ENCODE results near the gene ADGRG7. TPM values are rescaled to one million over a fixed set of nuclear protein-coding genes. Genes with fewer than 3 reads are reported as not detected.
A peak's percentile ranks its signal among the peaks of the same experiment; 100 is the strongest.

Gene ADGRG7
- total RNA-seq, 2 experiments from 2014 or later: not detected

DNA sequence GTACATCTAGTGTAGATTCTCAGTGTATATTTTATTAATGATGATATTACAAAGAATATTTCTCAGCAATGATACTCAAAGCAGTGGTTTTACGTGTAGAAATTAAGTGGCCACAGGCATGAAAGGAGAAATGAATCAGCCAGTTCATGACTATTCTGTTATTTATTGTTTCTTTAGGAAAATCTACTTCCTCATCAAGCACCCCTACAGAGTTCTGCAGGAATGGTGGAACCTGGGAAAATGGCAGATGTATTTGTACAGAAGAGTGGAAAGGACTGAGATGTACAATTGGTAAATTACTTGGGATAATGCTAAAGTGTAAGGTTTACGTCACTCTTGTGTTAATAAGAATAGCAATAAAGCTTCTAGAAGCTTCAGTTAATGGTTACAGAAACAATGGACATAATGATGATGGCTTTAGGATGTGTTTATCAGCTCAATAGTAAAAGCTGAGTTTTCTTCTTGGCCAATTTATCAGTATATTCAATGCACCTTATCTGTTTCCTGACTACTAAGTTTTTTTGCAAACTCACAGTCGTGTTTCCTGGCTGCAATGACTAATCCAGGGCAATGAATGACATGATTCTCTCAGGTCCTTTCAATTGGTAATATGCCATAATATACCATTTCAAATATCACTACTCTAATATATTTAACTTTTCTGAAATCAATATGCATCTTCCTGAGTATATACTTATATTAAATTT is 20.2 kb downstream of the ADGRG7 start:
- H3K27me3 Mint-ChIP-seq: peaks cover 16% of the 10 kb centered on the region
- ChIA-PET POLR2A (no interaction called here), CTCF (no interaction called here)
- no peak overlapping the region for H3K4me3 Mint-ChIP-seq
- no peak for DNase-seq
- intact Hi-C loops (cut with DNase I, micrococcal nuclease): no loop called here
- H3K9me3 Mint-ChIP-seq (ENCODE audit: low read depth): peaks cover 3% of the 10 kb centered on the region
- H3K36me3 Mint-ChIP-seq (ENCODE audit: low read depth): no peaks in the 10 kb centered on the region
- ATAC-seq: no peak
- no peaks in the 10 kb centered on the region for H3K4me1 Mint-ChIP-seq
- H3K27ac Mint-ChIP-seq: no peak overlapping the region

DNA sequence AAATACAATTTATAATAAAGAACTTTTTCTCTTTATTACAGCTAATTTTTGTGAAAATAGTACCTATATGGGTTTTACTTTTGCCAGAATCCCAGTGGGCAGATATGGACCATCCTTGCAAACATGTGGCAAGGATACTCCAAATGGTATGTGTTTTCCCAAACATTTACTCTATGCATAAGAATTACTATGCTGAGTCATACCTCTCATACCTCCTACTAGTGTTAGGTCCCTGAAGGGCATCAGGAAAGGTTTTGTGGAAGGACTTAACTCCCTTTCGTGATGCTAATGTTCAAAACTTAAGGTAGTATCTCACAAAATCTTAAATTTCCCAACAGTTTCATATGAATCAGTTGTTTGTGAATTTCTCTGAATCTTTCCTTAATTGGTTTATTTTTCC is 21.3 kb downstream of the ADGRG7 start:
- intact Hi-C loops (cut with DNase I, micrococcal nuclease): no loop called here
- Mint-ChIP-seq H3K36me3 (ENCODE audit: low read depth) (no peaks in the 10 kb centered on the region), H3K9me3 (ENCODE audit: low read depth) (no peaks in the 10 kb centered on the region), H3K27ac (no peak overlapping the region), H3K27me3 (peaks cover 14% of the 10 kb centered on the region), H3K4me1 (no peaks in the 10 kb centered on the region), H3K4me3 (no peak overlapping the region)
- ChIA-PET CTCF (no interaction called here), POLR2A (no interaction called here)
- no peak for DNase-seq
- no peak for ATAC-seq

DNA sequence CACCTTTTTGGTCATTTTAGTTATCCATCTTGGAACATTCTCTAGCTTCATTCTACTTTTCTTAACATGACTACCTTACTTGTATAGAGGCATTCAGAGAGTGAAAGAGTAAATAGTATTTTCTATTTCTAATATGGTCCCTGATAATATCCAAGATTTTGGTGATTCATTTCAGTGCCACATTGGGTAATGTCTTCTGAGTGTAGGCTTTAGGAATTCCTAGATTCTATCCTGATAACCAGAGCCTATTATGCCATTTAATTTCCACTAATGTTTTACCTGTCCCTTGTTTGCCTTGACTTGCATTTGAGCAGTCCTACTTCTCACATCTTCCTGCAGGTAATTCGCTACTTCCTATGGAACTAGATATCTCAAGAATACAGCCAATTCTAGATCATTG is 21.8 kb downstream of the ADGRG7 start:
- no peaks in the 10 kb centered on the region for H3K36me3 Mint-ChIP-seq (ENCODE audit: low read depth)
- H3K9me3 Mint-ChIP-seq (ENCODE audit: low read depth): no peaks in the 10 kb centered on the region
- H3K4me1 Mint-ChIP-seq: no peaks in the 10 kb centered on the region
- ATAC-seq (no peak), DNase-seq (no peak)
- H3K4me3 Mint-ChIP-seq: no peak overlapping the region
- CTCF ChIA-PET: no interaction called here
- intact Hi-C loops (cut with DNase I, micrococcal nuclease): no loop called here
- H3K27ac Mint-ChIP-seq: no peak overlapping the region
- POLR2A ChIA-PET: no interaction called here
- peaks cover 14% of the 10 kb centered on the region for H3K27me3 Mint-ChIP-seq

DNA sequence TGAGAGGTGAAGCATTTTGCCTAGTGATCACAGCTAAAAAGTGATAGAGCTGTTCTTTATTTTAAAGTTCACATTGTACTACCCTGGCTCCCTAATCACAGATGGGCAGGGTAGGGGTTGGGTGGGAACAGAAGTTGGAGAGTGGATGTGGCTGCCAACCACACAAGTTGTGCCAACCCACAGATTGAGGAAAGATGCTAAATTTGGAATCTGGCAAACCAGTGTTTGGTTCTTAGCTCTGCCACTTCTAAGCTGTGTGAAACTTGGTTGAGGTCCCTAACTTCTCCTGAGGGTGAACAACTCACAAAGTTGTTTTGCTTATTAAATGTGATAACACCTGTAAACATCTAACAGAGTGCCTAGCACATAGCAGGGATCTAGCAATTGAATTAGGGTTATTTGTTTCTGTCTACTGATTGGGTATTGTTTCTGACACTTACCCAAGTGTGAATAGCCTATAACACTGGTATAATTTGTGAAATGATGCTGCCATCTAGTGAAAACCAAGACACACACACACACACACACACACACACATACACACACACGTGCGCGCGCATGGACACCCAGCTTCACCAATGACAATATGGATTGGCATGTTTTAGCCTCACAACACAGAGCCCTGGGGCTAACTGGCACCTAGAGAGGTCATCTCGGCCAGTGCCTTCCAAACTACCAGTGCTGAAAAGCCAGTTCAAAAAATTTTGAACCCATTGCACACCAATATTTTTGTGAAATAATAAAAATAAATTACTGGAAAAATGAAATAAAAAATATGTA is 25.3 kb downstream of the ADGRG7 start:
- POLR2A ChIA-PET: no interaction called here
- Mint-ChIP-seq H3K27me3 (peaks cover 6% of the 10 kb centered on the region), H3K9me3 (ENCODE audit: low read depth) (no peaks in the 10 kb centered on the region), H3K4me3 (no peak overlapping the region), H3K4me1 (no peaks in the 10 kb centered on the region), H3K36me3 (ENCODE audit: low read depth) (no peaks in the 10 kb centered on the region), H3K27ac (no peak overlapping the region)
- CTCF ChIA-PET: interaction anchor here (0.7 to 1.7 kb wide), 4 partner anchors 45 to 322 kb away, joined by 3 to 5 read pairs (median 3); no protein-coding TSS in a partner anchor
- peak; percentile 63 for DNase-seq
- intact Hi-C loops (cut with DNase I, micrococcal nuclease): no loop called here
- peak; percentile 79 for ATAC-seq

DNA sequence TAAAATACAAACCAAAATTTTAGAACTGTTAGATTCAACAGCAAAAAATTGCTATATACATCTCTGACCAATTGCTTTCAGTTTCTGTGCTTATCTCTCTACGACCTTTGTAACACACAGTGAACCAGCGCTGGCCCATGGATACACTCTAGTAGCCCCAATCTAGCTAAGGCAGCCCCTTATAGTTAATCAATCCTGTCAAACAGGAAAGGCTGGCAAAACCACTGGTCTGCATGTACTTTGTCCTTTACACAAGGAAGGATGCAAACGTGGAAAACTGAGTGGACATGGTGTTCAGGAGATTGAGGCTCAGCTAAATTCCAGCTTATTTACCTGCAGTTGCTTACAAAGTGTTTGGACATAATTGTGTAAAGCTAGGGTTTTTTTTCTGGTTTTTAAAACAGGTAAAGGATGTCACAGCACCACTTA is 25.9 kb downstream of the ADGRG7 start:
- H3K4me1 Mint-ChIP-seq: no peaks in the 10 kb centered on the region
- CTCF ChIA-PET: interaction anchor here (1.0 to 1.7 kb wide), 3 partner anchors 45 to 318 kb away, joined by 3 to 5 read pairs (median 3); no protein-coding TSS in a partner anchor
- ATAC-seq (no peak), DNase-seq (no peak)
- H3K27me3 Mint-ChIP-seq: peaks cover 6% of the 10 kb centered on the region
- no peak overlapping the region for H3K27ac Mint-ChIP-seq
- H3K4me3 Mint-ChIP-seq: no peak overlapping the region
- no peaks in the 10 kb centered on the region for H3K9me3 Mint-ChIP-seq (ENCODE audit: low read depth)
- H3K36me3 Mint-ChIP-seq (ENCODE audit: low read depth): no peaks in the 10 kb centered on the region
- POLR2A ChIA-PET: no interaction called here
- intact Hi-C loops (cut with DNase I, micrococcal nuclease): no loop called here

DNA sequence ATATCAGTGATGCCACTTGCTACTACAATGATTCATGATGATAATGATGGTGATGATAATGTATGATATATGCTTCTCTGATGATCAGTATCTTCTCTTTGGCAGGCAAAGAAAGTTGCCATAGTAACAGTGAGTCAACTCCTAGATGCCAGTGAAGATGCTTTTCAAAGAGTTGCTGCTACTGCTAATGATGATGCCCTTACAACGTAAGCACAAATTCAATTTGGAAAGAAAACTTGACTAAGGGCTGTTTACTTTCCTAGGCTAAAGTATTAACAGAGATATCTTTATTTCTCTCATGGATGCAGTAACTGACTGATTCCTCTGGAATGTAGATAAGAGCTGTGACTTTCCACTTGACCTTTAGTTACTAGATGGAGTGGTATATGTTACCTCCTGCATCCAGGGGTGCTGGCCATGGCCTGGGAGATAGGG is 27.8 kb downstream of the ADGRG7 start:
- ChIA-PET CTCF (interaction anchor here (1.0 kb wide), 1 partner anchor 48 kb away, joined by 3 read pairs; no protein-coding TSS in a partner anchor), POLR2A (interaction anchor here (0.6 kb wide), 1 partner anchor 10 kb away, joined by 3 read pairs; no protein-coding TSS in a partner anchor)
- Mint-ChIP-seq H3K27ac (no peak overlapping the region), H3K27me3 (peaks cover 8% of the 10 kb centered on the region), H3K4me1 (peaks cover 3% of the 10 kb centered on the region), H3K4me3 (no peak overlapping the region), H3K9me3 (ENCODE audit: low read depth) (no peaks in the 10 kb centered on the region), H3K36me3 (ENCODE audit: low read depth) (no peaks in the 10 kb centered on the region)
- intact Hi-C loops (cut with DNase I, micrococcal nuclease): no loop called here
- ATAC-seq (peak; percentile 44), DNase-seq (no peak)

DNA sequence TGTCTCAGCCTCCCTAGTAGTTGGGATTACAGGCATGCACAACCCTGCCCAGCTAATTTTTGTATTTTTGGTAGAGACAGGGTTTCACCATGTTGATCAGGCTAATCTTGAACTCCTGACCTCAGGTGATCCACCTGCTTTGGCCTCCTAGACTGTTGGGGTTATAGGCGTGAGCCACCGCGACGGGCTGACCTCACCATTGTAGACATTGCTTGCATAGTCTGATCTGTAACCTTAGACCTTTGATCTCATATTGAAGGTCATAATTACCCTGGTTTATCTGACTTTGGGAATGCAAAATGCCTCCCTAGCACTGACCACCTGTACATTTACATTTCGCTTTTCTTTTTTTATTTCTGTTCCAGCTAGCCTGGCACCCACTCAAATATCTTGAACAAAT is 31.2 kb downstream of the ADGRG7 start:
- Mint-ChIP-seq H3K36me3 (ENCODE audit: low read depth) (no peaks in the 10 kb centered on the region), H3K9me3 (ENCODE audit: low read depth) (no peaks in the 10 kb centered on the region), H3K4me3 (no peak overlapping the region), H3K4me1 (peaks cover 3% of the 10 kb centered on the region), H3K27me3 (peaks cover 8% of the 10 kb centered on the region), H3K27ac (no peak overlapping the region)
- ATAC-seq (no peak), DNase-seq (no peak)
- intact Hi-C loops (cut with DNase I, micrococcal nuclease): no loop called here
- ChIA-PET CTCF (no interaction called here), POLR2A (interaction anchor here (0.7 kb wide), 1 partner anchor 9 kb away, joined by 3 read pairs; no protein-coding TSS in a partner anchor)

DNA sequence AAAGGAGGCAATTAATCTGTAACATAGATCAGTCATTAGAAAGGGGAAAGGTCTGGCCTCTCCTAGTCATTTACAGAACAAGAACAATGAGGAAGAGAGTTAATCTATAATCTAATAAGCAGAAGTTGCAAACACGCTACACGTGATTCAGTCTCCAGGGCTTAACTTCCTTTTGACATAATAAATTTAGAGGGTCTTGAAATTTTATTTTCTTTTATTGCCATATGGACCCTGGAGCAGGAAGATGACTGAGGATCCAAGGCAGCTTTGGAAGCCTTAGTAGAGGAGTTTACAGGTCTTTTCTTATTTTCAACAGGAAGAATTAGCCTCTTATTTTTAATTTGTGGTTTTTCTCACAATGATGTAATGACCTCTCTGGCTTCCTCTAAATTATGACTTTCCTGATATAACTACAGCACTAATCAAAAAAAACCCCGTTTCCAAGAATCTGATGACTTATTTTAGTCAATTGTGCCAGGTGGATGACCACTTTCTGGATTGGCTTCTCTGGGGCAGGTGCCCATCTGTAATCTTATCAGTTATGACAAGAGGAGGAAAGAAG is 32.2 kb downstream of the ADGRG7 start:
- Mint-ChIP-seq H3K9me3 (ENCODE audit: low read depth) (no peaks in the 10 kb centered on the region), H3K27ac (no peak overlapping the region), H3K27me3 (peaks cover 8% of the 10 kb centered on the region), H3K4me3 (no peak overlapping the region), H3K4me1 (peaks cover 3% of the 10 kb centered on the region), H3K36me3 (ENCODE audit: low read depth) (no peaks in the 10 kb centered on the region)
- DNase-seq (no peak), ATAC-seq (no peak)
- intact Hi-C loops (cut with DNase I, micrococcal nuclease): no loop called here
- CTCF ChIA-PET: no interaction called here
- POLR2A ChIA-PET: no interaction called here

DNA sequence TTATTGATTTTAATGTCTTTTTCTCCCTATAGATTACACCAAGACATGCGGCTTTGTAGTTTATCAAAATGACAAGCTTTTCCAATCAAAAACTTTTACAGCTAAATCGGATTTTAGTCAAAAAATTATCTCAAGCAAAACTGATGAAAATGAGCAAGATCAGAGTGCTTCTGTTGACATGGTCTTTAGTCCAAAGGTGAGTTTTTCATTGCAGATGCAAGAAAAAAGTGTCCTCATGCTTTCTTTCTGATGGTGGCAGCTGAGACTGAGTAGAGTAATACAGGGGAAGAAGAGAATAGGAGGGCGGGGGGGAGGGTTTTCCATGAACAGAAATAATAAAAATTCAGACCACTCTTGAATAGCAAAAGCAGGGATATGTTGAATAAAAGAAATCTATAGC is 36.5 kb downstream of the ADGRG7 start:
- intact Hi-C loops (cut with DNase I, micrococcal nuclease): no loop called here
- Mint-ChIP-seq H3K36me3 (ENCODE audit: low read depth) (no peaks in the 10 kb centered on the region), H3K4me1 (peaks cover 14% of the 10 kb centered on the region), H3K27me3 (peaks cover 6% of the 10 kb centered on the region), H3K9me3 (ENCODE audit: low read depth) (no peaks in the 10 kb centered on the region), H3K27ac (no peak overlapping the region), H3K4me3 (no peak overlapping the region)
- ChIA-PET POLR2A (no interaction called here), CTCF (interaction anchor here (1.3 kb wide), 1 partner anchor 19 kb away, joined by 4 read pairs; no protein-coding TSS in a partner anchor)
- DNase-seq (no peak), ATAC-seq (no peak)

DNA sequence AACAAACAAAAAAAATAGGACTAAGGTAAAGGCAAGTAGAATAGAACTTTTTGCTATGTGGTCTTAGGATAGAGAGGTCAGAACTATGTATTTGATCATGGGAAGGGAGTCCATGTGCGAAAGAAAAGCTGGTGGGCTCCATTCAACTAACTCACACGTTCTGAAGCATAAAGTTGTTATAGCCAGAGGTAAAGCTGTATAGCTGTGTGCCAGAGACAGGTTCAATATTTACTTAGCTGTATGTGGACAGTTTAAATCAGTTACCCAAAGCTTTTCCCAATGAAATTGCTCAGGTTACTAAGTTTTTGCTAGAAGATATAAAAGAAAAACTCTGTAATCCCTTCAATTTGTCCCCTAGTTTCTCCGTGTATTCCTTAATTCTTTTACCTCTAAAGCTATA is 37.8 kb downstream of the ADGRG7 start:
- Mint-ChIP-seq H3K4me1 (peaks cover 20% of the 10 kb centered on the region), H3K27me3 (peaks cover under 1% of the 10 kb centered on the region), H3K36me3 (ENCODE audit: low read depth) (no peaks in the 10 kb centered on the region), H3K9me3 (ENCODE audit: low read depth) (no peaks in the 10 kb centered on the region), H3K27ac (no peak overlapping the region), H3K4me3 (no peak overlapping the region)
- ATAC-seq (no peak), DNase-seq (no peak)
- CTCF ChIA-PET: no interaction called here
- intact Hi-C loops (cut with DNase I, micrococcal nuclease): no loop called here
- POLR2A ChIA-PET: interaction anchor here (0.6 kb wide), 1 partner anchor 10 kb away, joined by 3 read pairs; no protein-coding TSS in a partner anchor

DNA sequence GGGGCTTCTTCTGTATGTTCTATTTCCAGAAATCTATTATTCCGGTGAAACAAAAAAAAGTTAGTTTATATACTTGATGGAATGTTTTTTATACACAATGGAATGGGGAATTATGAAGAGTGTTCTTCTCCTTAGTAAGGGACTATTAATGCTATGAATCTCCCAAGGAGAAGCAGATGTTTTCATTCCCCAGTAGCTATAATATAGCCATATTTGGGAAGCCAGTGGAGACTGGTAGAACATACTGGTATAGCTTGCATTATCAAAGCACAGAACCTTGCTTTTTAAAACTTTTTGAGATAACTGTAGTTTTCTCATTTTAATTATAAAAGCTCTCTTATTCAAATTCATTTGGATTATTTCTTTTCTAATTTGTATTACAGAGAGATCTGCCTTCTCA is 38.3 kb downstream of the ADGRG7 start:
- H3K9me3 Mint-ChIP-seq (ENCODE audit: low read depth): no peaks in the 10 kb centered on the region
- no peak overlapping the region for H3K27ac Mint-ChIP-seq
- intact Hi-C loops (cut with DNase I, micrococcal nuclease): no loop called here
- ATAC-seq (no peak), DNase-seq (no peak)
- CTCF ChIA-PET: no interaction called here
- no peaks in the 10 kb centered on the region for H3K27me3 Mint-ChIP-seq
- H3K4me3 Mint-ChIP-seq: no peak overlapping the region
- H3K36me3 Mint-ChIP-seq (ENCODE audit: low read depth): no peaks in the 10 kb centered on the region
- peaks cover 20% of the 10 kb centered on the region for H3K4me1 Mint-ChIP-seq
- POLR2A ChIA-PET: interaction anchor here (0.7 kb wide), 1 partner anchor 44 kb away, joined by 3 read pairs; no protein-coding TSS in a partner anchor

Measured in activated CD4-positive, alpha-beta T cell treated with anti-CD3 and anti-CD28 coated beads for 36 hours (primary cell).